Middle frontal gyrus (tissue), 1 donor: ENCODE measurements around the gene PUSL1.

ENCODE experiments used
- DNase-seq: peaks from one replicate; pipeline ENCODE4 v3.0.0-alpha.2; 2015; ENCODE audit warnings: low spot score; ENCODE audit errors: extremely low spot score

PUSL1 gene

DNA sequence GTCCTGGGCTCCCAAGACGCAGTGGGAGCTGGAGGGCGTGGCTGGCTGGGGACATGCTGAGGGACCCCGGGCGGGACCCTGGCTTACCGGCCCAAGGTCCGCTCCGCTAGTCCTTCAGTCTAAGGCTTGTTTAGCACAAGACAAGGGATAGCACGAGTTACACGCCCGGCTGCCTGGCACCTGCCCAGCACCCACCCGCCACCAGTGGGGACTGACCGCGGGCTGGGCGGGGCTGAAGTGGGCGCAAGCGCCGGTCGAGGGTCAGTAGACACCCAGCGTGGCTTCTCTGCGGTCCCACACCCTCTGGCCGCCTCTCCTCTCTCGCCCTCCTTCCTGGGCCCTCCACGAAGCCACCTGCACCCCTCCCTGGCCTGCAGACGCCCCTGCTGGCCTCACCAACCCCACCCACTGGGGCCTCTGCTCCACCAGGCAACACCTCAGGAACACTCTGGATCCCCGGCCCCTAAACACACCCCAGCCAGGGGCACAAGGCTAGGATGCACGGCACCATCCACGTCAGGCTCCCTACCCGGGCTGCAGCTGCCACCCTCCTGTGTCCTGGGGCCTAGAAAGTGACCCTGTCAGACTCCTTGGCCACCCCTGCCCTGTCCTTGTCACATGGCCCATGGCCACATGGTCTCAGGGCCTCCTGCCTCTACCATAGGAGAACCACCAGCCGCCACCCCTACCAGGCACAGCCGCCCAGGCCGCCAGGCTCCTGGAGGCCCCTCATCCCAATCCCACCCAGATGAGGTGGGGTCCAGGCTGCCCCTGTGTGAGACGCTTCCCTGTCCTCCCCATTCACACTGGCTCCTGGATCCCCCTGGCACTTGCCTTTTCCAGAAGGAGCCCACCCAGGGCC, 28.8 kb downstream of the PUSL1 start:
- no peak for DNase-seq

DNA sequence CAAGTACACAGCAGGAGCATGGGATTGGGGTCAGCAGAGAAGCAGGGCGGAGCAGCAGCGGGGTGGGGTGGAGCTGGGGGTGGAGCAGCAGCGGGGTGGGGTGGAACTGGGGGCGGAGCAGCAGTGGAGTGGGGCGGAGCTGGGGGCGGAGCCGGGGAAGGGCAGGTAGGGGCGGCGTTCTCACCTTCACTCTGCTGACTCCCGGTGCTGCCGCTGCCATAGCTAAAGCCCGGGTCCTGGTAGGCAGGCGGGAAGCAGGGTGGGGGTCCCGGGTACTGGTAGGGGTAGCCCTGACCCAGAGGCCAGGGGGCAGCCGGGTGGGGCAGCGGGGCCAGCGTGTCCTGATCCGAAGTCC, 29.4 kb downstream of the PUSL1 start:
- no peak for DNase-seq

DNA sequence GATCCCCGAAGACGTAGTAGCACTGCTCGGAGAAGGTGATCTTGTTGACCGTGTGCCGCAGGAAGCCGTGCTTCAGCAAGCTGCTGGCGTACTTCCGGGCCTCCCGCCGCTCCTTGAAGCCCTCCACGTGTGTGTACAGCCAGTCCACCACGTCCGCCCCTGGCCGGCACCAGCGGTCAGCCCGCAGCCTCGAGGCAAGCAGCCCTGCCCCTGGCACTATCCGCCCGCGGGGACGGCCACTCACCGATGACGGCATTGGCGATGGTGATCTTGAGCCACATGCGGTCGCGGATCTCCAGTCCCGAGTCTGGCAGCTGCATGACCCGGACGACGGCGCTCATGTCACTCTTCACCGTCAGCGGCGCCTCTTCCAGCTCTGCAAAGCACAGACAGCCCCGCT, 29.9 kb downstream of the PUSL1 start:
- DNase-seq: no peak

DNA sequence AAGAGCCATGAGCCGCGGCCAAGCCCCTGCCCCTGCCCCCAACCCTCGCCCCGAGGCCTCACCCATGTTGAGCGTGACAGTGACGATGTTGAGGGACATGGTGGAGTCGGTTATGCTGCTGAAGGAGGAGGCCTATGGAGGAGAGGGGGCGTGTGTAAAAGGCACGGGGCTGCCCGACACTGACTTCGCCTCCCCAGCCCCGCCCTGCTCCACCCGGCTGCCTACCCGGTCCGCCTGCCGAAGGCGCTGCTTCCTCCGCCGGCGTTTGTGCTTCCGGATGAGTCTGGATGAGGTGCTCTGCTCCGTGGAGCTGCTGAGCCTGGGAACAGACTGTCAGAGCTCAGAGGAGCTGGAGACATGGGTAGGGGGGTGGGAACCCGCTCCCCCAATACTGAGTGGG, 31.8 kb downstream of the PUSL1 start:
- no peak for DNase-seq

DNA sequence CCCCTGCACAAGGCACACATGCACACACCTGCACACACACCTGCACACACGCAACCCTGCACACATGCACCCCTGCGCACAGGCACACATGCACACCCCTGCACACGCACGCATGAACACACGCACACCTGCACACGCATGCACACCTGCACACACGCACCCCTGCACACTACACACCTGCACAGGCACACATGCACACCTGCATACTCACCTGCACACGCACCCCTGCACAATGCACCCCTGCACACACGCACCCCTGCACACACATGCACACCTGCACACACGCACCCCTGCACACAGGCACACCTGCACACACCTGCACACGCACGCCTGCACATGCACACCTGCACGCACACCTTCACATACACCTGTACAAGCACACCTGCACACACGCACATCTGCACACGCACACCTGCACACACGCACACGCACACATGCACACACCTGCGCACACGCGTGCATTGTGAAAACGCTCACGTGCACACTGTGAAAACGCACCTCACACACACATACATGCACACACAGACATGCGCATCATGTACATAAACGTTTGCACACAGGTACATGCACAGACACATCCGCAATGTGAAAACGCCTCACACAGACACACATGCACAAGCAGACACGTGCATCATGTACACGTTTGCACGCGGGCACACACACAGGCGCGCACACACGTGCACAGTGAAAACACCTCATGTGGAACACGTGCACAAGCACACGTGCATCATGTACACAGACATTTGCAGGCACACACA, 32.6 kb downstream of the PUSL1 start:
- no peak for DNase-seq

DNA sequence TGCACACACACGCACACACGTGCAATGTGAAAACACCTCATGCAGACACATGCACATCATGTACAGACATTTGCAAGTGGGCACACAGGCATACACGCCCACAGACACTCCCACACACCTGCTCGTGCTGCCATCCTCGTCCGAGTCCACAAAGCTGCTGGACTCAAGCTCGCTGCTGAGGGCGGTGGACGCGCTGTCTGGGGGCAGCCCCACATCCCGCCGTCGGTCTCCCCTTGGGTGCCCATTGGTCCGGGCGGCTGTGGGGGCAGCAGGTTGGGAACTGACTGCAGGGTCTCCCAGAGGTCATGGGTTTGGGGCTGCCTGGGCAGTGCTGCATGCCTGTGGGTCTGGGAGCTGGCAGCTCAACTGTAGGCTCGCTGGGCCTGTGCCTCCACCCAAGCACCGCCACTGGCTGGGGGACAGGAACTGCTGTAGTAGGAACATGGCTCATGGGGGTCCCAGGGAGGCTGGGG, 33.2 kb downstream of the PUSL1 start:
- no peak for DNase-seq

DNA sequence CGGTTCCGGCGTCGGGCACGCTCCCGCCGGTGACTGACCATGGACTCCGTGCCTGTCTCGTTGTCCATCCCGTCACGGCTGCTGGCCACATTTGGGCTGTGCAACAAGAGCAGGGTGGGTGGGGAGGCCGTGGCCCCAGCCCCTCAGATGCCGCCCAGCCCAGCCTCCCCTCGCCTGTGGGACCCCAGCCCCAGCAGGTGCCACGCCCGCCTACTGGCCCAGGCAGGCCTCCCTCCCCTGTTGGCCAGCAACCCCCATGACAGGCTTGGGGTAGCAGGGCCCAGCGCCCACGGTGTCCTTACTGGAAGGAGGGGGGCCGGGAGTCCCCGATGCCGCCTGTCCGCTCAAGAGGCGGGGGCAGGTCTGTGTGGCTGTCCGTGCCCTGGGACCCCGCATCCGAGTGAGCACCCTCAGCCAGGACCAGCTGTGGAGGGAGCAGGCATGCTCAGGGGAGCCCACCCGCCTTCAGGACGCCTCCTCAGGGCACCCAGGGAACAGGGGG, 33.7 kb downstream of the PUSL1 start:
- DNase-seq: no peak

DNA sequence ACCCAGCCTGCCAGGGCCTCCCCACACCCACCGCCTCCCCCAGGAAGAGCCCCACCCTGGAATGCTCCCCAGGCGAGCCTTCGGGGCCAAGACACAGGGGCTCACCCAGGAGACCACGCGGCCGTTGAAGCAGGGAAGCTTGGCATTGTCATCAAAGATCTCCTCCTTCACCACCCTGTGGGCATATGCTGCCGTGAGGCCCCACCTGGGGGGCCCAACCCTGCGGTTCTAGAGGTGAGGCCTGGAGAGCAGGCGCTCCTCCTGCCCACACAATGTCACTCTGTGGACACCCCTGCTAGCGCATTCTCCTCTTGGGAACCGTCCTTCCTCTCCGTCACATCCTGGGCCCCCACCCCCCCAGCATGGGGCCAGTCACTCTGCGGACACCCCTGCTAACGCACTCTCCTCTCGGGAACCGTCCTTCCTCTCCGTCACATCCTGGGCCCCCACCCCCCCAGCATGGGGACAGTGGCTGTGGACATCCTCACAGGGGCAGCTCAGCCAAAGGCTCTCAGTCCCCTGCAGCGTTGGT, 34.3 kb downstream of the PUSL1 start:
- no peak for DNase-seq

DNA sequence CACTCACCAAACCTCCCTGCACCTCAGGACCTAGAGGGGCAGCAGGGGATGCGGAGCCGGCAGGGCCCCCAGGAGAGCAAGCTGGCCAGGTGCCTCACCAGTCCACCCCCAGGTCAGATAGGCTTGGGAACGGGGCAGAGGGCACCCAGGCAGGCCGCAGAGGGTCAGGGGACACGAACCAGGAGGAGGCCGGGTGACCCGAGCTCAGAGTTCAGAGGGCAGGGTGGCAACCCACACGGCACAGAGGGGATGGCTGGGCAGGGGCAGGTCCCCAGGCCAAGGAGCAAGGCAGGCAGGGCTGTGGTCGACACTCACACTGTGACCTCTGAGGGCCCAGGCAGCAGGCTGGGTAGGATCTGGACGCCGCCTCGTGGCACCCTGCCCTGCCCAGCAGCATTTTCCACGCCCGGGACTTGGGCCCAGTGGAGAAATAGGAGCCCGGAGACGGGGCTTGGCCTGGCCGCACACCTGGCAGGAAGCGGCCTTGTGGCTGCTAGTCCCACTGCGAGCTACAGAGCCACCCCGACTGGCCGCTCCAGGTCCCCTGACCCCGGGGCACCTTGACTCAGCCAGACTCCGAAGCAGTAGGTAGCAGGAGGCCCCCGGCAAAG, 35.5 kb downstream of the PUSL1 start:
- DNase-seq: no peak

DNA sequence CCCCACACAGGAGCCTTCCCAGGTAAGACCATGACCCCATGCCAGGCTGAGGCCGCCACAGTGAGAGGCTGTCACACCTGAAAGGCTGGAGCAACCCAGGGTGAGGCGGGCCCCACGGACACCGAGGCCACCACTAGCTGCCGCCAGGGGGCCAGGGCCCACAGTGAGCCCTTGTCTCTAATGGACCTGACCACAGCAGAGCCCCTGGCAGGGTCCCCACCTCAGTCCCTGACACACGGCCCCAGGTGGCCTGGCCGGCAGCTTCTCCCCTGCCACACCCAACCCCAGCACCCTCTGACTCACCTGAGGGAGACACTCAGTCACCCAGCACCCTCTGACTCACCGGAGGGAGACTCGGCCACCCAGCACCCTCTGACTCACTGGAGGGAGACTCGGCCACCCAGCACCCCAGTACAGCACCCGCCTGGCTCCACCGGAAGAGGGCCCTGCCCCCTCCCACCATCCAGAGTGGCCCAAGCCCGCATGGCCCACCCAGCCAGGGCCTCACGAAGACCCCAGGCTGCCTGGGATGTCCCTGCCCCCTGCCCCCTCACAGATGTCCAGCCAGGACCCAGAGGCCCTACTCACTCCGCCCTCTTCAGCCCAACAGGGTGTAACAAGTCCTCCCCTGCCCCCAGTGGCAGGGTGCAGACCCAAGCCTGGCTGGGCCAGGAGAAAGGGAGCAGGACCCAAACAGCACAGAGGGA, 36.4 kb downstream of the PUSL1 start:
- DNase-seq: no peak

DNA sequence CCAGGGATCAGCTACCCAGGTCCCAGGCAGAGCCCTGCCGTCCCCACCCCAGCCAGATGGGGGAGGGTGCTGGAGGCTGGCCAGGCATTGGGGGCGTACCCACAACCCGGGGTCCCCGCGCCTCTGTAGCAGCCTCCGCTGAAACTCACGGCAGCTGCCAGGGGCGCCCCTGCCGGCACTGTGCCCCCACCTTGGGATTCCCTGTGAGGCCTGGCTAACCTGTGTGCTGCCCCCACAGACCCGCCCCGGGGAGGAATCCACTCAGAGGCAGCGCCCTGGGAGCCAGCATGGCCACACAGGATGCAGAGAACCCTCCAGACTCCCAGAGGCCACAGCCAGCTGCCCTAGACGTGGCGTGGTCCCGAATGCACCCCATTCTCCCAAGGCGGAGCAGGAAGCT, 37.0 kb downstream of the PUSL1 start:
- no peak for DNase-seq

DNA sequence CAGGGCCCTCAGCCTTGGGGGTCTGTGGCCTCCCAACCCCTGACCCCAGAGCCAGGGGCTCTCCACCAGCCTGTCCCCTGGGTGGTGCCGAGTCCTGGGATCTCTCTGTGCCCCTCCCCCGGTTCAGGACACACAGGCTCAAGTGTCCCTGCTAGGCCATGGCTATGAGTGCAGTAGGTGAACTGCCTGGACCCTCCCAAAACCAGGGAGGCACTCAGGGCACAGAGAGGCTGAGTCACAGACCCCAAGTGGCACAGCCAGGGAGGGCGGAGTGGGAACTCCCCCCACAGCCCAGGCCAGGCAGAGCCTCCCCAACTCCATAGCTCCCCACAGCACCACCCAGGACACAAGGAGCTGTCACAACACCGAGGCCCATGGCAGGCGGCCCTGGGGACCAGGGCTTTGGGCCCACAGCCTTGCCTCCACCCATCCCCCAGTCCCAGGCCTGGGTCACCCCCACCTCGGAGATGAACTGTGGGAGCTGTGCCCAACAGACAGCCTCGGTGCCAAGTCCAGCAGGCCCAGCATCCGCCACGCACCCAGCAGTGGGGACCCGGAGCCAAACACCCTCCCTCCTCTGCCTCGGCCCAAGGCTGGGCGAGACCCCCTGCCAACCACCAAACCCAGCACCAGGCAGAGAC, 37.6 kb downstream of the PUSL1 start:
- no peak for DNase-seq

DNA sequence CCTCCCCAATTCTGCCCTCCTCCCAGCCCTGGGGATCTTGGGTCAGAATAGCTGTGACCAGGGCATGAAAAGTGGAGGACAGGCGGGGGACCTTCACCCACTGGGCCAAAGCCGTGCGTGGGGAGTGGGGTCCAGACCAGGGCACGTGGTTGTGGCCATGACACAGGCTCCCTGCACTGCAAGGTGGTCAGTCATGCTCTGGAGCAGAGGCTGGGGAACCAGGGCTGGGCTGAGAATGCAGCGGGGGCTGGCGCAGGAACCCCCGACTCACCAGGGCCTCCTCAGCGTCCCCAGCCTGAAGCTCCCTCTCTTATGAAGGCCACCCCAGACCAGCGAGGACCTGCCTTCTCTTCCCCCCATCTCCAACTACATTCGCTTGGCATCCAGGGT, 38.1 kb downstream of the PUSL1 start:
- no peak for DNase-seq

DNA sequence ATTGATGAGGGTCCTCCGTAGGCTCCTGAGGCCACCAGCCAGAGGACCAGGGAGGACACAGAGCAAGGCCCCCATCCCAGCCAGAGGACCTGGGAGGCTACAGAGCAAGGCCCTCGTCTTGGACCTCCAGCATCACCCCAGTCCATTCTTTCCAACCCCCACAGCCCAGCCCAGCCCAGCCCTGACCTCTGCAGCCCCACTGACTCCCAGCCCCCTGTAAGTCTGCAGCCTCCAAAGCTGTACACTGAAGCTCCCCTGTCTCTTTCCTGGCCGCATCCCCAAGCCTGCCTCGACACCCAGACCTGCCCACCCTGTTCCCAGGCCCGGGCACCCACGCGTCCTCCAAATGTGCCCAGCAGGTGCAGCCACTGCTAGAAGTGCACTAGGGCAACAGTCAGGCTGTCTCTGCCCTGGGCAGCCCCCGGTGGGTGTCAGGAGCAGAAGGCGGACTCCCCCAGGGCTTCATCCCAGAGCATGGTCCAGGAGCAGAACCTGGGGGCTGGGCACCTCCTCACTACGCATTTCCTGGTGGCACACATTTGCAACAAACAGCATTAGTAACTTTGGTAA, 38.7 kb downstream of the PUSL1 start:
- DNase-seq: no peak

DNA sequence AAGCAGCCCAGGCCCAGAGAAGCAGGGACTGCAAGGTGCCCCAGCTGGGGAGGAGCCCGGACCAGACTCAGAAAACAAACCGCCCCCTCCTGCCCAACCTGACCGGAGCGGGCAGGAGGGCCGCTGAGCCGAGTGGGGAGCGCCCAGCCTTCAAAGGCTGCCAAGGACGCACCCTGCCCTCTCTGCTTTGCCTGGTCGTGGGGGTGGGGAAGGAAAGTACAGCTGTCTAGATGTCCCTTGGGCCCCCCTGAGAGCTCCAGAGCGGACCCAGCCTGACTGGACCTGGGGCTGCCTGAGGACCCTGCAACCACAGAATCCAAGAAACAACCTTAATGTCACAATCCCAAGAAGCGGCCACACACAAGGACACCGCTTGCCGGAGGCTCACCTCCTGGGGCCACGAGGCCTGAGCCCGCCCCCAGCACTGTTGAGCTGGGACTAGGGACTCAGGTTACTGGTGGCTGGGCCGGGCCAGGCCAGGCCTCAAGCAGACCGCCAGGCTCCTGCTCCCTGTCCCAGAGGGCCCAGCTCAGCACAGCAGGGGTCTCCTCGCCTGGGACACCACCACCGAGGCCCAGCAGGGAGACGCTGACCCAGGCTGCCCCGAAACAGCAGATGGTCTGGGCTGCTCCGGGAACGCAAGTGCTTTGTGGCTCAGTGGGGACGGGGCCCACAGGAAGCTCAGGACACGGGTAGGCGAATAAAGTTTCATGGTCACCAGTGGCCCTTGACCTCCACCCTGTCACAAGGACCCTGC, 39.4 kb downstream of the PUSL1 start:
- no peak for DNase-seq

DNA sequence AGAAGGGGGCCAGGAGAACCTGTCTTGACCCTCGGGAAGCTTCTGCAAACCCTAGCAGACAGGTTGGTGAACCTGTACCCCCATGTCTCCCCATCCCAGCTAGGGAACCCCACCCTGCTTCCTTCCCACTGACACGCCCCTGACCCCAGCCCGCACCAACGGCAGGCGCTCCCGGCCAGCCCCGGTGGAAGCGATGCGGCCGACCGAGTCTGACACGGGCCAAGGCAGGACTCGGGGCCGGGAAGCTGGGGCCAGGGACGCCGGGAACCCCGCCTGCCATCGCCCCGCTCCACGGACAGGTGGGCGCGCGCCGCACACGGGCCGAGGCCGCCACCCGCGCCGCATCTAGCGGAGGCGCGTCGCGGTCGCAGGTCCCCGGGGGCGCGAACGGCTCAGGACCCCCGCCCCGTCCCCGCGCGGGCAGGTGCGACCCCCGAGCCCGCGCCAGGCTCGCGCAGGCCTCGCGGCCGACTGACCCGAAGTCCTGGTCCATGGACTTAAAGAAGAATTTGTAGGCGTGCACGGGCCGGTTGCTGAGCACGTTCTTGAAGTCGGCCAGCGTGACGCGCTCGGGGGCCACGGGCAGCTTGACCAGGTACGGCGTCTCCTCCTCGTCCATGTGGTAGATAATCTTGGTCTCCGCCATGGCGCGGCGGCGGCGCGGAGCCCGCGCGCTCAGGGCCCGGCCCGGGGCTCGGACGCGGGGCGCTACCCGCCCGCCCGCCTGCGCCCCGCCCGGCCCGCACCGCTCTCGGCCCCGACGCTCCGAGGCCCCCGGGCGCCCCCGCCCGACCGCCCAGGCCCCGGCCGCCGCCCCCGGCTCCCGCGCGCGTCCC, 40.2 kb downstream of the PUSL1 start:
- DNase-seq: no peak

DNA sequence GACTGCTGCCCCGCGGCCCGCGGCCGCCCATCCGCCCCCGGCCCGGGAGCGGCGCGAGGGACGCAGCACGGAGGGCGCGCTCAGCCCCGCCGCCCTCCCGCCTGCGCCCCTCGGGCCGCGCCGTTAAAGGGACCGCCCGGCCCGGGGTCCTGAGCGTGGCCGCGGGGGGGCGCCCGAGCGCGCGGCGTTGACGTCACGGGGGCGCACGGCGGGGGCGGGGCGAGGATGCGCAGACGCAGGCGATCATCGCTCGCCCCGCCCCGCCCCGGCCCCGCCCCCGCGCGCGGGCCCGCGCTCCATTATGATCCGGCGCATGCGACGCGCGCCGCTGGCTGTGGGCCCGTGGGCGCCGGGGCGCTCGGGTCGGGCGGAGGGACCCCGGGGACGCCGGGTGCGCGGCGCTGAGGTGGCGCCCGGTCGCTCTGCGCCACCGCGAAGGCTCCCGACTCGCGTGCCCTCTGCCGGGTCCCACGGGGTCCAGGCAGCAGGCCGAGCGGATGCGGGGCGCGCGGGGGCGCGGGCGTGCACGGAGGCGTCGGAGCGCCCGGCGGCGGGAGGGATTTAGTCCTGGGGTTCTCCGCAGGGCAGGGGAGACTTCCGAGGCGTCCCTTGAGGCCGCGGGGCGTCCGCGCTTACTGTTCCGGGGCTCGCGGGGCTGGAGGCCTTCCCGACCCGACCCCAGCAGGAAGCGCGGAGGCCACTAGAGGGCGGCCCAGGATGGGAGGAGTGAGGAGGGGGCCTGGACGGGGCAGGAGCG, 41.0 kb downstream of the PUSL1 start, which contains the start of gene DVL1:
Gene DVL1 (minus strand): TSS at position 163 of the 757 bp plus-strand sequence. CDS start 353 bp downstream, outside the sequence.
- DNase-seq: no peak
